ENCODE data around the gene NREP.

- no peak for TF ChIP-seq CTCF (IDR thresholded peaks at IDR 0.05)
- no peak for TF ChIP-seq POLR2A (IDR thresholded peaks at IDR 0.05)
Observed at GRCh38 chr5:111679611-111680010, 77.4 kb downstream of the NREP start.

Data from testis (tissue), 2 donors.